Measurements from ENCODE around the gene PLCB1.
A peak's percentile ranks its signal among the peaks of the same experiment; 100 is the strongest.
"Not testable (repeated sequence)": the region's sequence is repeated elsewhere in the genome, so short reads cannot be mapped to it uniquely, and the experiment has no call there.

PLCB1 gene

DNA sequence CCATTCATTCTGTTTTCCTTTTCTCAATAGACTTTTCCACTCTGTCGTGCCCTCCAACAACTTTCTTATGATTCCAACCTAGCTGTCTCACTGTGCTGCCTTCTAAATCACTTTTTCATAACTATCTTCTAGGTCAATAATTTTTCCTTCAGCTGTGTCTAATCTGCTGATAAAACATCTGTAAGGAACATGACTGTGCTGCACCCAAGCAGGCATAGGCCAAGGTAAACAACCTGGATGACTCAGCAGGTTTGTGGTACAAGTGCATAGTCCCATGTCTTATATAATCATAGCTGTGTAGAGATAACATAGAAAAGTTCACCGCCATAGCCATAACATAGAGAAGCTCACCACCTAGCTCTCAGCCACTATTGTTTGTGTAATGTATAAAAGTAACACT, 332.3 kb downstream of the PLCB1 start:
- no peak for DNase-seq

GRCh38 chr20:8466781-8467180, 334.7 kb downstream of the PLCB1 start:
- not testable (repeated sequence) for DNase-seq

DNA sequence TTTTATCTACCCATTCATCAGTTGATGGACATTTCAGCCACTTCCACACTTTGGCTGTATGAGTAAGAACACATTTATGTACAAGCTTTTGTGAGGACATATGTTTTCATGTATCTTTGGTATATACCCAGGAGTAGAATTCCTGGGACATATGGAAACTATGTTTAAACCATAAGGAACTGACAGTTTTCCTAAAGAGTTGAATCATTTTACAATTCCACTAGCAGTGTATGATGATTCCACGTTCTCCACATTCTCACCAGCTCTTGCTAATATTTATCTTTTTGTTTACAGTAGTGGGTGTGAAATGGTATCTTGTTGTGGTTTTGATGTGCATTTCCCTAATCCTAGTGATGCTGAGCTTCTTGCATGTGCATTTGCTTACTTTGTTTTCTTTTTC, 338.1 kb downstream of the PLCB1 start:
- DNase-seq: no peak

- DNase-seq: no peak
These were observed 339.4 kb downstream of the PLCB1 start for GRCh38 chr20:8471465-8471864.

DNA sequence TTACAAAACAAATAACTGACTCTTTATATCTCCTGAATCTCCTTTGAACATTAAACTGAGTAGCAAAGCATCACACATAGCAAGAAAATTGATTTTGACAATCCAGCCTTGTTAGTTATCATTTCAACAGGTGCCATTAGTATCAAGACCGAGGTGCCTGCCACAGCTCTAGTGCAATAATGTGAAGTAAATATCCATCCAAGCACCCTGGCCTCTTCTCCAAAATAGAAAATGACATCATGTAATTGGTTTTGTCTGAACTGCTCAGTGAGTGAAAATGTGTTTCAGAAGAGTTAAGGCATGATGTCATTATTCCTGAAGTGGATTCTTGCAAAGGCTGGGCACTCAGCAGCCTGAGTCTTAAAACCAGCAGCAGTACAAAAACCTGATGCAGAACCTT, 341.4 kb downstream of the PLCB1 start:
- DNase-seq: peak; percentile 3

- no peak for DNase-seq
These were observed 342.1 kb downstream of the PLCB1 start for GRCh38 chr20:8474027-8474668.

DNA sequence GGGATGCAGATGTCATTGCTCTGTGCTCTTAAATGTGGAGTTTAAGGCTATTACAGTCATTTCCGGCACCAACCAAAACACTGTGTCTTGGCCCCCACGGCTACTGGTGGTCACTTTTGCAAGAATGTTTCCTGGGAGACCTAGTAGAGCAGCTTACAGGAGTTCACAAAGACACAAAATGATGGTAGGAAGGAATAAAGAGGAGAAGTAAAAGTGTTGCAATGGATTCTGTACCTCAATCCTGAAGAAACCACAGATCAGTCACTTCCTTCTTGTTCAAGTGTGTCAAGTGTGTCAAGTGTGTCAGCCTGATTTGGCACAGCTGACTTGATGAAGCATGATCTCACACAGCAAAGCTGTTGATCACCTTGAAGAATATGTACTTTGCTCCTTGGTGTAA, 344.0 kb downstream of the PLCB1 start:
- no peak for DNase-seq

- no peak for DNase-seq
These were observed 348.5 kb downstream of the PLCB1 start for GRCh38 chr20:8480597-8480996.

DNA sequence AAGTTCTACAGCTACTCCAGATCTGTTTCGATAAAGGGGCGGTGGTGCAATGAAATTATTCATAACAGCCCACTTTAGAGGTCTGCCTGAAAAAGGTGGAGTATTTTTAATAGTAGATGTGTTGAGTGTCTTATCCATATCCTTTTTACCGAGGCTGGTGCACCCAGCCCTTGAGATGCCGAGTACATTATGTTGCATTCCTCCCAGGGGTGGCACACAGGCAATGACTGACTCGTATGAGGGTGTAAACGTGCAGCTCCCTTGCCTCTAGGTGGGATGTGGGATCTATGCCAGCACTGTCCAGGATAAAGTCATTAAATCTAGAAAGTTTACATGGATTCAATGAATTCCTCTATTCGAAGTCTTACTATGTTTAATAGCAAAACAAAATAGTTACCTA, 355.6 kb downstream of the PLCB1 start:
- no peak for DNase-seq

- DNase-seq: no peak
These were observed 357.2 kb downstream of the PLCB1 start for GRCh38 chr20:8489094-8489883.

GRCh38 chr20:8490076-8490830, 358.2 kb downstream of the PLCB1 start:
- no peak for DNase-seq

DNA sequence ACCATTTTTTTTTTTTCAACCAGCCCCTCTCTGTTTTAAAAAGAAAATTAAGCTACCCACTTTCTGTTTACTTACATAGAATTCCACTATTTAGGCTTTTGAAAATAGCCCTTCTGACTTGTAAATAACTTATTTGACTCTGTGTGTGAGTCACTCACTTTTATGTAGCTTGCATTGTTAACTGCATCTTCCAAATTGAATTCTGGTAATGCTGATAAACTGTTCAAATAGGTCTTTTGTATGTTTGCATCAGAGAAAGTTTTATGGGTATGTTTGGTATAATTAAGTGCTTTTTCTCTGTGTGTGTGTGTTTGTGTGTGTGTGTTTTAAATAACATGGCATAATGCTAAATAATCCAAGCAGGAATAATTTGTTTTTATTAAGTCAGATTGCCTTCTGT, 360.1 kb downstream of the PLCB1 start:
- DNase-seq: no peak

DNA sequence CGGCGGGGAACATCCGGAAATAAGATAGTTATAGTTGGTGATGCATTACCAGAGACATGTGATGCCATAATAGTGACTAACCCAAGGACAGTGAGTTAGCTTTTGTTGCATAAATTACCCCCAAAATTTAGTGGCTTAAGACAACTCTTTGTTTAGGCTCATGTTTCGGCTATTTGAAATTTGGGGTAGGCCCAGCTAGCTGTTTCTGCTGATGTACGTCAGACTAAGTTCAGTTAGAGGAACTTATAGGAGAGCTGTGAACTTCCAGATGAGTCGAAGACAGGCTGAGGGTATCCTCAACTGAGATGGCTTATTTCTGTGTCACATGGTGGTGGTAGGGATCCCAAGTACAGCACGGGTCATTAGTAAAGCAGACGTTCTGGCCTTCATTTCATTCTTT, 366.5 kb downstream of the PLCB1 start:
- no peak for DNase-seq

DNA sequence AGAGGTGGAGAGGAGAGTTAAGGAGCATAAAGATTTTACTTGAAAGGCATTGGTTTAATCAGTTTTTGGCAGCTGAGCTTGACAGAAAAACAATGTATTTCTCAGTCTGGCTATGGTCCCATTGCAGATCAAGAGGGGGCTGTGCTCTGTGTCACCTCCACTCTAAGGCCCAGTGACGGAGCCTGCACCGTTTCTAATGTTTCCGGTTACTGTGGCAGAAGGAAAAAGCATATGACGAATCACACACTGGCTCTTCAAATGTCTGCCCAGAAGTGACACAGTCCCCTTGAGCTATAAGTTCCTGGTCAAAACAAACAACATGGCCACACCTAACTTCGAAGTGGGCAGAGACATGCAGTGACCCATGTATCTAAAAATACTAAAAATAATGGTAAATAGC, 372.0 kb downstream of the PLCB1 start:
- no peak for DNase-seq

GRCh38 chr20:8505476-8506200, 373.6 kb downstream of the PLCB1 start:
- no peak for DNase-seq

DNA sequence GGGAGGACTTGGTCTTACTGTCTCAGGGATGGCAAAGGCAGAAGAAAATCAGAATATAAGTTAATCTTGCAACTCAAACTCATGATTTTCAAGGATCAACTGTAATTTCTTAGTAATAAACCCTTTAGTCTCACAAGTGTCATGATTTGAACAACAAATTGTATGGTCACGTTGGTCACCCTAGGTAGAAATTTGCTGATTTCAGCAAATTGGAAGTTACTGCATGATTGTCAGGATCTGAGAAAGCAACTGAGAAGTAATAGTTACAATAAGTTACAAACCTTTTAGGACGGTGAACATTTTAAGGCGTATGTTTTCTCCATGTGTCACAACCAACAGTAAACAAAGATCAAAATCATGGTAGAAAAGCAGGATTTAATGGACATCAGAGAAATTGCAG, 375.2 kb downstream of the PLCB1 start:
- DNase-seq: no peak

DNA sequence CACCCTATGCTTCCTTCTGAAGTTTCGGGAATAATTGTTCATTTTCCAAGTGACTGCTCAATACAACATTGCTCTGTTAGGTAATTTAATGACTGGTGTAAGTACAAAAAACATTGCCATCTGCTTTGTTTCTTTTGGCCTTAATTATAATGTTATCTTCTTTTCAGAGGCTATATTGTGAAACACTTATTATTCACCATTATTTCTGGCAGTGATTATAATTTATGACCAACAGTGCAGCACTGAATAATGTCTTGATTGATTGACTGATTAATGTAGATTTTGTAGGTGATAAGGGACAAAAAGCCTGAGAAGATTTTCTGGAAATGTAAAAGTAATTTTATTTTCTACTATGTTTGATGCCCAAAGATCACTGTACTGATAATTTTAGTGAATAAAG, 377.7 kb downstream of the PLCB1 start:
- no peak for DNase-seq

- DNase-seq: no peak
These were observed 378.7 kb downstream of the PLCB1 start for GRCh38 chr20:8510808-8511207.

GRCh38 chr20:8512003-8512402, 379.9 kb downstream of the PLCB1 start:
- no peak for DNase-seq

- no peak for DNase-seq
These were observed 383.9 kb downstream of the PLCB1 start for GRCh38 chr20:8515810-8516435.

GRCh38 chr20:8518878-8519277, 386.8 kb downstream of the PLCB1 start:
- DNase-seq: no peak

DNA sequence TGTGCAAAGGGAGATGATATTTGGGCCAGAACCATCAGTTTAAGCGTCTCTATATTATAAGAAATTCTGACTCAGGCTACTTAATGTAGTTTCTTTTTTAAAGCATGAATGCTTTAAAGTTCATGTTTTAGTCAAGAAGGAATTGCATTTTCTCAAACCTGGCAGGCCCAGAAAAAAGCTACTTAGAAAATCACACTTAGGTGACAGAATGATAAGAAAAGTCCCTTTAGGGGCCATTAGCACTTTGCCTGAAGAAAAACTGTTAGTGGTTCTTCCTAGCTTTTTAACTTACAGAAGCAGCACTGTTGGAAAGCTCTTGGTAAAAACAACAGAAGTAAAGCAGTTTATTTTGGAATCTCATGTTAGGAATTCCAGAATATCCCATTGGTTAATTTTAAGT, 387.8 kb downstream of the PLCB1 start:
- no peak for DNase-seq

GRCh38 chr20:8522168-8522567, 390.1 kb downstream of the PLCB1 start:
- DNase-seq: no peak

All from NCI-H1436 treated with DMSO at 0.1 percent for 48 hours (cell line).